ENCODE results near the gene LHFPL6. TPM values are rescaled to one million over a fixed set of nuclear protein-coding genes. Genes with fewer than 3 reads are reported as not detected.

LHFPL6 gene
- polyA plus RNA-seq, 3 donors = 0.14 to 0.59 (median 0.46) TPM

DNA sequence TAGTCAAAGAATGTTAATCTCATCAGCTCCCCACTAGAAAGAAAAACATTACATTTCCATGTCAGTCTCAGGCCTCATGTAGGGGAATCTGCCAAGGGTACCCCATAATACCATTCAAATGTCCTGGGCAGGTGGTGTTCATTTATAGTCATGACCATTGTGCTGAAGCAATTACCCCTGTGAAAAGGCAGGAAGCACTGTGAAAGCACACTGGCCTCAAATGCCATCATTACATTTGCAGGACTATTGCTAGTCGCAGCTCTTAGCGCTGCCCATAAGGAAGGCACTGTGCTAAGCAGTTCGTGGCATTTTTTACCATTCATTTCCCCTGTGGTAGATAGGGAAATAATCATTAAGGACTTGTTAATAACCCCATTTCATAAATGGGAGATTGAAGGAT lies 109.0 kb downstream of the LHFPL6 start:
- no peaks in the 10 kb centered on the region for H3K9me3 Mint-ChIP-seq
- H3K9me3 ChIP-seq (replicated peaks in 1 of 2; ENCODE audit: control insufficient read depth in 1 of 2, insufficient read depth in 1 of 2, low read length in 2 of 2) = no peaks in the 10 kb centered on the region
- no peak overlapping the region for H3K4me3 ChIP-seq (replicated peaks in 1 of 3; ENCODE audit: low read depth in 2 of 3, low read length in 3 of 3)
- no peaks in the 10 kb centered on the region for H3K27me3 ChIP-seq (ENCODE audit: control insufficient read depth in 2 of 2, insufficient read depth in 2 of 2, low read length in 2 of 2)
- no peak overlapping the region for H3K9ac ChIP-seq (ENCODE audit: insufficient read depth, low read length, poor library complexity, severe bottlenecking)
- peaks cover 0 to 2% (median 0%) of the 10 kb centered on the region in 3 donors for H3K27me3 Mint-ChIP-seq (ENCODE audit: low read depth in 3 of 3)
- H3K4me1 ChIP-seq (ENCODE audit: control insufficient read depth in 1 of 2, insufficient read depth in 2 of 2, low read length in 2 of 2) = no peaks in the 10 kb centered on the region
- H3K4me1 Mint-ChIP-seq = no peaks in the 10 kb centered on the region
- H3K4me2 ChIP-seq (replicated peaks; ENCODE audit: extremely low read depth, low read length, poor library complexity, severe bottlenecking) = no peak overlapping the region
- H3K27ac ChIP-seq (ENCODE audit: low read depth in 1 of 2, low read length in 2 of 2) = no peak overlapping the region
- no peak overlapping the region for H3K27ac Mint-ChIP-seq
- H3K36me3 Mint-ChIP-seq = no peaks in the 10 kb centered on the region
- intact Hi-C loops (cut with micrococcal nuclease) = no loop called here
- no peaks in the 10 kb centered on the region for H4K20me1 ChIP-seq (ENCODE audit: insufficient read depth, low read length)
- TF ChIP-seq, protein P1, sequence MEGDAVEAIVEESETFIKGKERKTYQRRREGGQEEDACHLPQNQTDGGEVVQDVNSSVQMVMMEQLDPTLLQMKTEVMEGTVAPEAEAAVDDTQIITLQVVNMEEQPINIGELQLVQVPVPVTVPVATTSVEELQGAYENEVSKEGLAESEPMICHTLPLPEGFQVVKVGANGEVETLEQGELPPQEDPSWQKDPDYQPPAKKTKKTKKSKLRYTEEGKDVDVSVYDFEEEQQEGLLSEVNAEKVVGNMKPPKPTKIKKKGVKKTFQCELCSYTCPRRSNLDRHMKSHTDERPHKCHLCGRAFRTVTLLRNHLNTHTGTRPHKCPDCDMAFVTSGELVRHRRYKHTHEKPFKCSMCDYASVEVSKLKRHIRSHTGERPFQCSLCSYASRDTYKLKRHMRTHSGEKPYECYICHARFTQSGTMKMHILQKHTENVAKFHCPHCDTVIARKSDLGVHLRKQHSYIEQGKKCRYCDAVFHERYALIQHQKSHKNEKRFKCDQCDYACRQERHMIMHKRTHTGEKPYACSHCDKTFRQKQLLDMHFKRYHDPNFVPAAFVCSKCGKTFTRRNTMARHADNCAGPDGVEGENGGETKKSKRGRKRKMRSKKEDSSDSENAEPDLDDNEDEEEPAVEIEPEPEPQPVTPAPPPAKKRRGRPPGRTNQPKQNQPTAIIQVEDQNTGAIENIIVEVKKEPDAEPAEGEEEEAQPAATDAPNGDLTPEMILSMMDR (IDR thresholded peaks at IDR 0.05) = no peak
- no peak overlapping the region for H2AFZ ChIP-seq (ENCODE audit: insufficient read depth, low read depth, low read length, poor library complexity, severe bottlenecking)
- H3K36me3 ChIP-seq (replicated peaks in 1 of 2; ENCODE audit: control insufficient read depth in 1 of 2, insufficient read depth in 2 of 2, low read length in 2 of 2) = no peaks in the 10 kb centered on the region
- H3K4me3 Mint-ChIP-seq = no peak overlapping the region
- no peaks in the 10 kb centered on the region for H3K79me2 ChIP-seq (ENCODE audit: insufficient read depth, low read length)
- WGBS (ENCODE audit: insufficient coverage) = no CpG with 5 or more reads among the region's 3 CpGs
- no peak for DNase-seq

DNA sequence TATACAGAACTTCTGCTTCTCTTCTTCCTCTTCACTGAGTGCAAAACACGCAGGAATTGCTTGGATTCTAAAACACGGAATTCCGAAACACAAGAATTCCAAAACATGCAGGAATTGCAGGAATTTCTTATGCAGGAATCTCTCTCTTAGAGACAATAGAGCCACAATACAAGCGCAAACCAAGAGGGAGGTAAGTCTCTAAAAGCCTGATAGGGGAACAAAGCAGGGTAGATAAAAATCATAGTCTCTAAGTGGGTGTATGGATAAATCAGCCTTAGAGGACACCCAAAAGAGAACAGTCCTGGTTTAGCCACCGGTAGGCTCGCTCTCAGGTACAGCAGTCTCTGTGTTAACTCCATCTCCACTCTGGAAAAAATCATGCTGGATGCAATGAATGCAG lies 112.9 kb downstream of the LHFPL6 start:
- DNase-seq = no peak
- Mint-ChIP-seq H3K27me3 (ENCODE audit: low read depth in 3 of 3) (peaks cover 0 to 2% (median 0%) of the 10 kb centered on the region in 3 donors), H3K36me3 (no peaks in the 10 kb centered on the region), H3K4me3 (no peak overlapping the region), H3K27ac (no peak overlapping the region), H3K9me3 (no peaks in the 10 kb centered on the region), H3K4me1 (no peaks in the 10 kb centered on the region)
- TF ChIP-seq, protein P1 (IDR thresholded peaks at IDR 0.05) = no peak
- Histone ChIP-seq H3K4me1 (ENCODE audit: control insufficient read depth in 1 of 2, insufficient read depth in 2 of 2, low read length in 2 of 2) (no peaks in the 10 kb centered on the region), H3K9ac (ENCODE audit: insufficient read depth, low read length, poor library complexity, severe bottlenecking) (no peak overlapping the region), H3K27me3 (ENCODE audit: control insufficient read depth in 2 of 2, insufficient read depth in 2 of 2, low read length in 2 of 2) (no peaks in the 10 kb centered on the region), H3K4me2 (replicated peaks; ENCODE audit: extremely low read depth, low read length, poor library complexity, severe bottlenecking) (no peak overlapping the region), H3K36me3 (replicated peaks in 1 of 2; ENCODE audit: control insufficient read depth in 1 of 2, insufficient read depth in 2 of 2, low read length in 2 of 2) (no peaks in the 10 kb centered on the region), H3K4me3 (replicated peaks in 1 of 3; ENCODE audit: low read depth in 2 of 3, low read length in 3 of 3) (no peak overlapping the region), H4K20me1 (ENCODE audit: insufficient read depth, low read length) (no peaks in the 10 kb centered on the region), H3K79me2 (ENCODE audit: insufficient read depth, low read length) (no peaks in the 10 kb centered on the region), H2AFZ (ENCODE audit: insufficient read depth, low read depth, low read length, poor library complexity, severe bottlenecking) (no peak overlapping the region), H3K9me3 (replicated peaks in 1 of 2; ENCODE audit: control insufficient read depth in 1 of 2, insufficient read depth in 1 of 2, low read length in 2 of 2) (no peaks in the 10 kb centered on the region), H3K27ac (ENCODE audit: low read depth in 1 of 2, low read length in 2 of 2) (no peak overlapping the region)
- intact Hi-C loops (cut with micrococcal nuclease) = no loop called here
- 78% methylated on average over 3 of the region's 6 CpGs for WGBS (ENCODE audit: insufficient coverage)

Data from CD14-positive monocyte (primary cell).